HUES6 (cell line): ENCODE results near the gene CLDN9.
A peak's percentile ranks its signal among the peaks of the same experiment; 100 is the strongest.

ENCODE experiments used
- H3K27ac ChIP-seq: 2 replicates; pipeline ENCODE4 v1.7.0; 2013; ENCODE audit warnings: low read depth, mild to moderate bottlenecking, low read length, inconsistent platforms
- H3K27me3 ChIP-seq: 2 replicates; pipeline ENCODE4 v1.6.1; 2013; ENCODE audit warnings: low read length; ENCODE audit not compliant: control insufficient read depth, insufficient read depth
- H3K36me3 ChIP-seq: 2 replicates; pipeline ENCODE4 v1.6.1; 2013; ENCODE audit warnings: low read length; ENCODE audit not compliant: control insufficient read depth, insufficient read depth
- H3K4me1 ChIP-seq: 2 replicates; pipeline ENCODE4 v1.6.1; 2013; ENCODE audit warnings: low read length; ENCODE audit not compliant: control insufficient read depth, insufficient read depth
- H3K4me3 ChIP-seq: 2 replicates; pipeline ENCODE4 v1.5.1; 2013; ENCODE audit warnings: low read depth, low read length
- H3K9ac ChIP-seq: one replicate; pipeline ENCODE4 v1.6.1; 2013; ENCODE audit warnings: mild to moderate bottlenecking, low read length
- H3K9me3 ChIP-seq: 2 replicates; pipeline ENCODE4 v1.6.1; 2013; ENCODE audit warnings: low read depth, low read length; ENCODE audit not compliant: control insufficient read depth, insufficient read depth

CLDN9 gene

DNA sequence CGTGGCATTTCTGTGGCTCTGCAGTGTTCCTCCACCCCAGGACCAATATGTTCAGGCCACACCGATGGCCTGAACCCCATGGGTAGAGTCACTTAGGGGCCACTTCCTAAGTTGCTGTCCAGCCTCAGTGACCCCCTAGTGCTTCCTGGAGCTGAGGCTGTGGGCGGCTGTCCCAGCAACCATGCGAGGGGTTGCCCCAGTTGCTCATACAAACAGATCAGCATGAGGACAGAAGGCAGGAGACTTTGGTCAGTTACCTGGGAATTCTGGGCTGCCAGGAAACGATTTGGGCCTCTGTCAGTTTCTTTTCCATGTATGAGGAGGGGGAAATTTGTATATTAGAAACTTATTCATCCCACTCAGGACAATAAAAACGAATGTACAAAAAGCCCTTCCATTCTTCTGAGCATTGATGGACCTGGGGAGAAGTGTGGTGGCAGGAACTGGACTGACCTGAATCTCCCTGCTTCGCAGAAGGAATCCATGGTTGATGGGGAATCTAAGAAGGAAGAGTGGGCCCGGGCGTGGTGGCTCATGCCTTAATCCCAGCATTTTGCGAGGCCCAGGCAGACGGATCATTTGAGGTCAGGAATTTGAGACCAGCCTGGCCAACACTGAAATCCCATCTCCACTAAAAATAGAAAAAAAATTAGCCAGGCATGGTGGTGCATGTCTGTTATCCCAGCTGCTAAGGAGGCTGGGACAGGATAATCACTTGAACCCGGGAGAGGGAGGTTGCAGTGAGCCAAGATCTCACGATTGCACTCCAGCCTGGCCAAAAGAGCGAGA, 47.8 kb downstream of the CLDN9 start:
- peaks cover 8% of the 10 kb centered on the region for H3K27me3 ChIP-seq
- H3K9me3 ChIP-seq: no peaks in the 10 kb centered on the region
- peaks cover 22% of the 10 kb centered on the region for H3K4me1 ChIP-seq
- H3K36me3 ChIP-seq: 0 out of 2 replicates have a peak, but pooled peaks cover under 1% of the 10 kb centered on the region
- no peak overlapping the region for H3K27ac ChIP-seq
- H3K4me3 ChIP-seq: no peak overlapping the region
- no peak overlapping the region for H3K9ac ChIP-seq

DNA sequence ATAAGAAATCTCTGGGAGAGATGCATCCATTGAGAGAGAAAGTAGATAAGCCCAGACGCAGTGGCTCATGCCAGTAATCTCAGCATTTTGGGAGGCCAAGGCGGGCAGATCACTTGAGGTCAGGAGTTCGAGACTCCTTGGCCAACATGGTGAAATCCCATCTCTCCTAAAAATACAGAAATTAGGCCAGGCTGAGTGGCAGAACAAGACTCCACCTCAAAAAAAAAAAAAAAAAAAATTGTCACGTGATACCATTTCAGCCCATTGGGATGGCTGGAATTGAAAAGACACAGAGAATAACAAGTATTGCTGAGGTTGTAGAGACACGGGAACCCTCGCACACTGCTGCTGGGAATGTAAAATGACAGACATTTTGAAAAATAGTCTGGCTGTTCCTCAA, 49.8 kb downstream of the CLDN9 start:
- Histone ChIP-seq H3K27ac (no peak overlapping the region), H3K9me3 (no peaks in the 10 kb centered on the region), H3K27me3 (peaks cover 6% of the 10 kb centered on the region), H3K9ac (no peak overlapping the region), H3K4me3 (no peak overlapping the region), H3K4me1 (peaks cover 30% of the 10 kb centered on the region), H3K36me3 (no peaks in the 10 kb centered on the region)

DNA sequence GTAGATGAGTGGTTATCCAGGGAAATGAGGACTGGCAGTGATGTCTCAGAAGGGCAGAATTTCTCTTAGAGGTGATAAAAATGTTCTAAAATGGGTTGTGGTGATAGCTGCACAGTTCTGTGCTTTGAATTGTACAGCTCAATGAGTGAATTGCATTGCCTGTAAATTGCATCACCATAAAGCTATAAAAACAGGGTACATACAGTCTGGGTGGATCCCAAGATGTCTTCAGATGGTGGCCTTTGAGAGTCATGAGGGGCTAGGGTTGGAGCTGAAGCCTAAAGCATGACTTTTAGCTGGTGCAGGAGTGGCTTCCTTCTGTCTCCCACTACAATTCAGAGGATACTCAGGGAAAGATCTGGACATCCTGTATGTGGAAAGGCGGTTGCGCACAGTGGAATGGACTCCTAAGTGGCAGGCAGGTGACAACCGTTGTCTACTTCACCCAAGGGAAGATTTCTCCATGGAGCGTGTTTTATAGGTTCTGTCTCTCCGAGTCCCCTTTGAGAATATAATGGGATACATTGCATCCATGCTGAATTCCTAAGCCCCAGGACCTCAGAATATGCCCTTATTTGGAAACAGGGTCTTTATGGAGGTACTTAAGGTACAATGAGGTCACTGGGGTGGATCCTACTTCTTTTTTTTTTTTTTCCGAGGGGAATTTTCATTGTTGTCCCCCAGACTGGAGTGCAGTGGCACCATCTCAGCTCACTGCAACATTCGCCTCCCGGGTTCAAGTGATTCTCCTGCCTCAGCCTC, 51.1 kb downstream of the CLDN9 start:
- Histone ChIP-seq H3K4me3 (no peak overlapping the region), H3K9ac (peak overlapping the region; percentile 58), H3K9me3 (no peaks in the 10 kb centered on the region), H3K36me3 (no peaks in the 10 kb centered on the region), H3K27me3 (no peaks in the 10 kb centered on the region), H3K4me1 (peaks cover 30% of the 10 kb centered on the region), H3K27ac (peak overlapping the region; percentile 4; the same call in 1 of the 2 replicates)
